Activated T-helper 17 cell treated with anti-CD3 and anti-CD28 coated beads, Interleukin-2, amount 50 U/mL, for 72 hours (primary cell): Measurements from ENCODE around the gene MYH15. TPM values are rescaled to one million over a fixed set of nuclear protein-coding genes. Genes with fewer than 3 reads are reported as not detected.
"Not testable (repeated sequence)": the region's sequence is repeated elsewhere in the genome, so short reads cannot be mapped to it uniquely, and the experiment has no call there.

ENCODE experiments used
- ATAC-seq: fragments of 150-1000 bp; cut with Tn5 transposase; replicated peaks from 2 replicates; pipeline ENCODE4 v1.10.0; 2021; ENCODE audit warnings: mild to moderate bottlenecking, moderate library complexity
- H3K27ac Mint-ChIP-seq: one replicate; pipeline ENCODE4 v1.8.0; 2022; ENCODE audit warnings: mixed read lengths
- H3K27me3 Mint-ChIP-seq: one replicate; pipeline ENCODE4 v1.8.0; 2022; ENCODE audit warnings: mixed read lengths
- H3K36me3 Mint-ChIP-seq: one replicate; pipeline ENCODE4 v1.8.0; 2022; ENCODE audit warnings: low read depth, mild to moderate bottlenecking, mixed read lengths
- H3K4me1 Mint-ChIP-seq: one replicate; pipeline ENCODE4 v1.8.0; 2022; ENCODE audit warnings: mixed read lengths
- H3K4me3 Mint-ChIP-seq: one replicate; pipeline ENCODE4 v1.8.0; 2022; ENCODE audit warnings: mild to moderate bottlenecking, mixed read lengths
- H3K9me3 Mint-ChIP-seq: one replicate; pipeline ENCODE4 v1.8.0; 2022; ENCODE audit warnings: mixed read lengths
- total RNA-seq, 2 donors: library from RNA; stranded (reverse); gene quantifications; one replicate each; pipeline ENCODE4 v1.2.3, GENCODE V29; 2022

Gene MYH15
- total RNA-seq, 2 donors from 2014 or later, result 0.26 to 0.42 TPM

DNA sequence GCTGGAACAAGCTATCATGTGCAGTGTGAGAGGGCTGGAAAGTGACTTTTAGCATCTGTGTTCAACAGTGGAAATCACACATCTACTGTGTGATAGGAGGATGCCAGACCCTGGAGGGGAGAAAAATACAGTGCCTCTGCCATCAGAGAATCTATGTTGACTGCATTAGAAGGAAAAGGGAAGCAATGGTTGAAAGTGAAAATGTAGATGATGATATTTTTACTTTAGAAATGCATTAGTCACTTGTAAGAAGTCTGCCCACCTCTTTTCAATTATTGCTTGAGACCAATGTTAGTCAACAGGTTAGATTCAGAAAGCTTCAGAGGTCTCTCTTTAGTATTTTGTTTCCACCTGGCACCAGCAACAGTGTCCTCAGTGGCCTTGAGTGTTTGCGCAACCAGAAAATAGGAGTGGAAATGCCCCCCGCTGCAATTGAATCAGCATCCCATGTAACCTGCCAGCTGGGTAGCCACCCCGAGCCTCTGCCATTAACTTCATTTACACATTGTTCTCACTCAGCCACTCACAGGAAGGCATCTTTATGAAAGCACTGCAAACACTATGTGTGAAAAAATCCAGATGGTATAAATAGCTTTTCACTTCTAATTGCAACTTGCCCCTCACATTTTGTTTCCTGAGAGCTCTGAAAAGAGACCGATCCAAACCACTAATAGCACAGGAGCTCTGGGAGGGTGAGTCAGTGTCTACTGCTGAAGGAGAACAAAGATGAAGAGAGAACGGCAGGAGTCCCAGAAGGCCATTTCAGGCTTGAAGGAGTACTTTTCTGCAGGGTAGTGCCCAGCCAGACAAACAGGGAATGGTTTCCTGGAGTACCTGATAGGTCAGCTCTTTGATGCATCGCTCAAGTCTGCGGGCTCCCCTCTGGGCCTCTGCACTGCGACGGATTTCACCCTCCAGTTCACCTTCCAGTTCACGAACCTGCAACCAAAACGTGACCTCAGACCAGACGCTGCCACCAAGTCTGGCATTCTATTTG, 122.0 kb downstream of the MYH15 start:
- peak overlapping the region; percentile 20 for H3K4me3 Mint-ChIP-seq
- H3K4me1 Mint-ChIP-seq, result peaks cover 9% of the 10 kb centered on the region
- H3K27ac Mint-ChIP-seq, result peak overlapping the region; percentile 55
- H3K36me3 Mint-ChIP-seq, result no peaks in the 10 kb centered on the region
- peak; percentile 89 for ATAC-seq
- H3K9me3 Mint-ChIP-seq, result no peaks in the 10 kb centered on the region
- peaks cover 10% of the 10 kb centered on the region for H3K27me3 Mint-ChIP-seq

DNA sequence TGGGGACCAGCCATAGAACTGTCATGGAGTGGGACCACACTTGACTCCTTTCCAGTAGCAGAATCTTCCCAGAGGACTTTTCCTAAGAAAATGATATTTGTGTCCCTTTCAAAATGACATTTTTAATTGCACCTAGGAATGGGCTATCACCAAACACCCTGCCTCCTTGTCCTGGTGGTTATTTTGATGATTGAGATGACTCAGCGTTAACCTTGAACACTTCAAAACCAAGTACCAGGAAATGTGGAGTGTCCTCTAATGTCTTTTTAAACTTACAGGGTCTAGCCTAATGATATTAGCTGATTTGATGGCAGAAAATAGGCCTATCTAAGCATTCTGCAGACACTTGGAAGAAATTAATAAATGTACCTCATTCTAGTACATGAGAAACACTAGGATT, 123.3 kb downstream of the MYH15 start:
- Mint-ChIP-seq H3K4me1 (peaks cover 9% of the 10 kb centered on the region), H3K36me3 (no peaks in the 10 kb centered on the region), H3K27me3 (peaks cover 9% of the 10 kb centered on the region), H3K27ac (peak overlapping the region; percentile 29), H3K9me3 (no peaks in the 10 kb centered on the region), H3K4me3 (no peak overlapping the region)
- ATAC-seq, result no peak

DNA sequence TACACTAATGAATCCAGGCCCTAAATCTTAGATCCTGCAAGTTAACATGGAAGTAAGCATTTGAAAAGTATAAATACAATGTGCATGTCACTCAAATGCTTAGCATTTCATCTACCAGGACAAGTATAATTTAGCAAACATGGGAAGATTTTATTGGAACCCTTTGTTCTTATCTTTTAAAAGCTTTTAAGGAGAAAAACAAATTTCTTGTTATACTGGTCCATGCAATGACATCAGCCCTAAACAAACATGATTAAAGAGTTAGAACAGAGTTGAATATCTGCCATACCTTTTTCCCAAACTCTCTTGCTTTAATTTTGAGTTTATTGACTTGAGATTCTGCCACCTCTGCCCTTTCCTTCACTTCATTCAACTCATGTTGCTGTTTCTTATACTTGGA, 127.1 kb downstream of the MYH15 start:
- no peaks in the 10 kb centered on the region for H3K27me3 Mint-ChIP-seq
- H3K4me1 Mint-ChIP-seq, result peaks cover 6% of the 10 kb centered on the region
- H3K36me3 Mint-ChIP-seq, result no peaks in the 10 kb centered on the region
- H3K27ac Mint-ChIP-seq, result no peak overlapping the region
- no peaks in the 10 kb centered on the region for H3K9me3 Mint-ChIP-seq
- H3K4me3 Mint-ChIP-seq, result no peak overlapping the region
- no peak for ATAC-seq

DNA sequence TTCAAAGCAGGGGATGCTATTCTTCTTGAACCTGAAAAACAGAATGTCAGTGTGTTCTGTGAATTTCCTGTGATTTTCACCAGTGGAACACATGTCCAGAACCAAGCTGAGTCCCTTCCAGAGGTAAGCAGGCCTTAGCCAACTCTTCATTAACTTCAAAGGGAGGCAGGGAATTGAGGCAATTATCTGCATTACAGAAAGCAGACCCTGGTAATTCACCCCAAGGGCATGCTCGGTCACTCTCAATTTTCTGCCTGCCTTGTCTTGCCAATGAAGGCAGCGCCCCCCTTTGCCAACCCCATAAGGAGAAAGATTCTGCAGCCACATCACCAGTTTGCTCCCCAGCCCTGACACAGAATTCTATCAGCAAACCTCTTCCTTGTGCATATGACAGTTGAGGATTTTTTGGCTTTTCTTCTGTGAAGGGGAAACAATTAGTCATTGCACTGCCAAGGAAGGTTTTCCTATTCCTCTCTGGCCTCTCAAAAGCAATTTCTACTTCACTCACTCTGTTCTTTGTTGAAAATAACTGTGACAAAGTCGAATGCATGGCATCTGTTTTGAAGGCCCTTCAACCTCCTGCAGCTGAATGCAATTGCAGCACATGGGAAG, 128.8 kb downstream of the MYH15 start:
- Mint-ChIP-seq H3K27ac (no peak overlapping the region), H3K27me3 (no peaks in the 10 kb centered on the region), H3K4me1 (no peaks in the 10 kb centered on the region), H3K9me3 (no peaks in the 10 kb centered on the region), H3K36me3 (no peaks in the 10 kb centered on the region), H3K4me3 (no peak overlapping the region)
- no peak for ATAC-seq

DNA sequence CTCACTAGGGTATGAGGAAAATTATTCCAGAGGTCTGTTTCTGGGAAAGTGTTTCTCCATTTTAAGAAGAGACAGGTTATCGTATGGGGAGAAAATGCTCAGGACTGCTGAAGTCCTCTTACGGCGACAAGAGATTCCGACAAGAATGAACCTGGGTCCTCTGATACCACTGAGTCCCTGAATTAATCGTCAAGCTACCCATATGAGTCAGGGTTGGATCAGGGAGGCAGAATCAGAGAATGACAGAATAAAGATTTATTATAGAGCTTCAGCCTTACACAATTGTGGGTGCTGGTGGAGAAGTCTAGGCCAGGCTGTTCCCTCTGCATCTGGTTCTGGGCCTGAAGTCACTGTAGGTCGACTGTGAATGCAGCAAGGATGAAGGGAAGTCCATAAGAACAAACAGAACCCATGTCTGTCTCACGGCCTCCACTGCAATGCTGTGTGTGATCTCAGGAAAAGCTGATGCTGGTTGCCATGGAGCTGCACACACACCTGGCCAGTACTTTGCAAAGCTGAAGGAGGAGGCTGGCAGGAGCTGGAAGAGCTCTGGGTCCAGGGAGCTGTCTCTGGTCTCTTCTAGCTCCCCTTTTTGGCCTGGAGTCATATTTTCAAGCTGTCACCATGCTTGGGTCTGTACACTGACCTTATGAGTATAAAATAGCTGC, 130.1 kb downstream of the MYH15 start:
- ATAC-seq, result no peak
- no peak overlapping the region for H3K4me3 Mint-ChIP-seq
- no peaks in the 10 kb centered on the region for H3K36me3 Mint-ChIP-seq
- H3K27me3 Mint-ChIP-seq, result no peaks in the 10 kb centered on the region
- H3K9me3 Mint-ChIP-seq, result no peaks in the 10 kb centered on the region
- no peaks in the 10 kb centered on the region for H3K4me1 Mint-ChIP-seq
- no peak overlapping the region for H3K27ac Mint-ChIP-seq

DNA sequence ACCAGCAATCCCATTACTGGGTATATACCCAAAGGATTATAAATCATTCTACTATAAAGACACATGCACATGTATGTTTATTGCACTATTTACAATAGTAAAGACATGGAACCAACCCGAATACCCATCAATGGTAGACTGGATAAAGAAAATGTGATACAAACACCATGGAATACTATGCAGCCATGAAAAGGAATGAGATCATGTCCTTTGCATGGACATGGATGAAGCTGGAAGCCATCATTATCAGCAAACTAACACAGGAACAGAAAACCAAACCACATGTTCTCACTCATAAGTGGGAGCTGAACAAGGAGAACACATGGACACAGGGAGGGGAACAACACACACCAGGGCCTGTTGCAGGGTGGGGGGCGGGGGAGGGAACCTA, 131.4 kb downstream of the MYH15 start:
- not testable (repeated sequence) for H3K4me3 Mint-ChIP-seq, ATAC-seq, H3K9me3 Mint-ChIP-seq, H3K27me3 Mint-ChIP-seq, H3K27ac Mint-ChIP-seq, H3K36me3 Mint-ChIP-seq, H3K4me1 Mint-ChIP-seq

DNA sequence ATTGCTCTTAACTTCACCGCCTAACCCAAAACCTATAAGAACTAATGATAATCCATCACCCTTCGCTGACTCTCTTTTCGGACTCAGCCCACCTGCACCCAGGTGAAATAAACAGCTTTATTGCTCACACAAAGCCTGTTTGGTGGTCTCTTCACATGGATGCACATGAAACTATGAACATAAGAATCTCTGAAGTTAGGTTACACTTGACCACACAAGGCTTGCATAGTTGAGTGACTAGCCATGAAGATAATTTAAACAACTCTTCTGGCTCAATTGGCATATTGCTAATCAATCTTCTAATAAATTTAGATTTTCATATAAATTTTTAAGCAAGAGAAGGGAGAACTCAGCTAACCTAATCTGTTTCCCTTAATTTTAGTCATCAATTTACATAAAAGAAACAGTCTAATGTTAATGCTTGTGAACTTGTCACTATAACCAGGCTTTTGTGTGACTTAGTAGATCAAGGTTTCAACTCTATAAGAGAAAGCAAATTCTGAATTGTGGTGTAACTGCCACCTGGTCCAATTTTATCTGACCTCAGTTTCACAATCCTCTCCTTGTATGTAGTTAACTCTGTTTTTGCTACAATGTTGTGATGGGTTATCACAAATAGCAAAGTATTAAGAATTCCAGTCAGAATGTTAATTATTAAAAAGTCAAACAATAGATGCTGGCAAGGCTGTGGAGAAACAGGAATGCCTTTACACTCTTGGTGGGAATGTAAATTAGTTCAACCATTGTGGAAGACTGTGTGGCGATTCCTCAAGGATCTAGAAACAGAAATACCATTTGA, 132.0 kb downstream of the MYH15 start:
- ATAC-seq, result no peak
- H3K4me1 Mint-ChIP-seq, result no peaks in the 10 kb centered on the region
- H3K36me3 Mint-ChIP-seq, result no peaks in the 10 kb centered on the region
- H3K27ac Mint-ChIP-seq, result no peak overlapping the region
- H3K4me3 Mint-ChIP-seq, result no peak overlapping the region
- no peaks in the 10 kb centered on the region for H3K9me3 Mint-ChIP-seq
- no peaks in the 10 kb centered on the region for H3K27me3 Mint-ChIP-seq

DNA sequence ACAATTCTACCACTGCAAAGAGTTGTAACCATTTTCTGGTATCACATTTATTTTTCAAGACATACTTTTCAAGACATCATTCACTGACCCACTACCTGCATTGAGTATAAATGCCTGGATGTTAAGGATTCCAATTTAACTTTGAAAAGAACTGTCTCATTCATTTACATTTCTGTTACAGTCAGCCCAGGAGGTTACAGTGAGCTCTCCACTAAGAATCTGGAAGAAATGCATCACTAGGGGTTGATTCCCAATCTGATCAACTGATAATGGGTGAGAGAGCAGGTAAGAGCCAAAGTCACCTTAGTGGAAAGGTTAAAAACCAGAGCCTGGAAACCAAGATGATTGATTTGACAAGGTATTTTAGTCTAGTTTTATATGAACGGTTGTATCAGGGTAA, 133.0 kb downstream of the MYH15 start:
- no peaks in the 10 kb centered on the region for H3K36me3 Mint-ChIP-seq
- H3K9me3 Mint-ChIP-seq, result no peaks in the 10 kb centered on the region
- H3K27ac Mint-ChIP-seq, result no peak overlapping the region
- H3K4me3 Mint-ChIP-seq, result no peak overlapping the region
- no peak for ATAC-seq
- H3K4me1 Mint-ChIP-seq, result no peaks in the 10 kb centered on the region
- H3K27me3 Mint-ChIP-seq, result no peaks in the 10 kb centered on the region

DNA sequence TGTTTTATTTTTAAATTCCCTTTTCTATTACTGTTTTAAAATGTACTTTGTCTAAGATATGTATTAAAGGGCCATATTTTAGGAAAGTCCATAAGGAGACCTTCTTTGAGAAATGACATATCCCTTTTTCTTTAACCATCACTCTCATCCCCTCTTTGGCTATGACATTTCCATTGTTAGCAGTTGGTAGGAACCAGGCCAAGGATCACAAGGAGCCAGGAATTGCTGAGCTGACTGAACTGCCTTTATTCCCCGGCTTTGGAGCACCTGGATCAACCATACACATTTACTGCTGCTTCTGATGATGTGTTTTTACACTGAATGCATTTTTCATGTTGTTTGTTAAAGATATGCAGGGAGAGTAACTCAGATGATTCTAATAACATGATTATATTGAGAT, 134.4 kb downstream of the MYH15 start:
- Mint-ChIP-seq H3K4me3 (no peak overlapping the region), H3K36me3 (no peaks in the 10 kb centered on the region), H3K4me1 (no peaks in the 10 kb centered on the region), H3K27me3 (no peaks in the 10 kb centered on the region), H3K27ac (no peak overlapping the region), H3K9me3 (no peaks in the 10 kb centered on the region)
- no peak for ATAC-seq

DNA sequence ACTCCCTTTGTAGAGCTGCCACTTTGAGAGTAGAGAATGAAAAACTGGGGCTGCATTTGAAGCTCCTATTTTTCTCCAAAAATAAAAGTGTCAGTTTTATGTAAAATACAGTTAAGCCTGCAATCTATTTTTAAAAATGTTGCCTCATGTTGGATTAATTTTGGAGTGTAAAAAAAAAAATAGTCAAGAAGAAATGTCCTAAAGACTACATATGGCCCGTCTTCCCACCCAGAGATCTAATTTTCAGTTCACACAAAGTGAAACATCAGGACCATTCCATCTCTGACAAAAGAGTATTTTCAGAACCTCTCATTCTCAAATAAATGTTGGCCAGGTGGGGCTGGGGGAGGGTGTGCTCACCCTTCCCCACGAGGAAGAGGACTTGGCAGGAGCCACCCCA, 151.4 kb downstream of the MYH15 start:
- H3K4me3 Mint-ChIP-seq, result no peak overlapping the region
- no peaks in the 10 kb centered on the region for H3K27me3 Mint-ChIP-seq
- H3K27ac Mint-ChIP-seq, result no peak overlapping the region

DNA sequence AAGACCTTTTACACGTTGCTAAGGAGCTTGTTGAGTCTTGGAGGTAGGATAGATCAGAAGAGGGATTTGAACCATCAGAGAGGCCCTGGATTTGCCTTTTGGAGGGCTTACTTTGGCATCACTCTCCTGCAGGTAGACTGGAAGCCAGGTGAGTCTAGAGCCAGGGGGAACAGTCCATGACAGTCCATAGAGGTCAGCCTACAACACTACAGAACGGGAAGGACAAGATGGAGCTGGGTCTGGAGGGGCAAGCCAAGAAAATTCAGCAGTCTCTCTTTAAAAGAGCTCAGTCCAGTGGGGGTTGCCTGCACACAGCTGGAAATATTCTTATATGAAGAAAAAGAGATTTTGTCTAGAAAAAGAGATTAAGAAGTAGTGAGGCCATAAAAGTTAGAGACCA, 153.4 kb downstream of the MYH15 start:
- H3K4me1 Mint-ChIP-seq, result no peaks in the 10 kb centered on the region
- H3K4me3 Mint-ChIP-seq, result no peak overlapping the region
- H3K27me3 Mint-ChIP-seq, result no peaks in the 10 kb centered on the region
- ATAC-seq, result no peak
- no peaks in the 10 kb centered on the region for H3K36me3 Mint-ChIP-seq
- no peak overlapping the region for H3K27ac Mint-ChIP-seq
- peaks cover 3% of the 10 kb centered on the region for H3K9me3 Mint-ChIP-seq

More for the DNA sequence above, 151.4 kb downstream of the MYH15 start:
- H3K9me3 Mint-ChIP-seq, result peaks cover 3% of the 10 kb centered on the region
- no peaks in the 10 kb centered on the region for H3K4me1 Mint-ChIP-seq
- H3K36me3 Mint-ChIP-seq, result no peaks in the 10 kb centered on the region
- no peak for ATAC-seq

DNA sequence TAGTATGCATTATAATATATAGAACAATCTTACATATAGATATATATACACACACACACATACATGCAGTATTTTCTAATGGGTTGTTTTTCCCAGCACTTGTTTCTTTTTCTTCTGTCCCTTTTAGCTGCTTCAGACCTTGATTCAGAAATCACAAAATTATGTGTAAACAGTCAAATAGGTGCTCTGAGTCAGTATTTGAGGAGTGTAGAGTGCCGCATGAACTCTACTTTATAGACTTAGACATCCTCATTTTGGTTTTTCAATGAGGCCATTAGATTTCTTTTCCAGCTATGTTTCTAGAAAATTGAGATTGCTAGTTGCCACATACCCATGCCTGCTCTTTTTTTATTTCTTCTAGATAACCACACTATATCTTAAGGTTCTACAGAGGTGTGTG, 155.8 kb downstream of the MYH15 start:
- Mint-ChIP-seq H3K27me3 (no peaks in the 10 kb centered on the region), H3K4me1 (no peaks in the 10 kb centered on the region)

DNA sequence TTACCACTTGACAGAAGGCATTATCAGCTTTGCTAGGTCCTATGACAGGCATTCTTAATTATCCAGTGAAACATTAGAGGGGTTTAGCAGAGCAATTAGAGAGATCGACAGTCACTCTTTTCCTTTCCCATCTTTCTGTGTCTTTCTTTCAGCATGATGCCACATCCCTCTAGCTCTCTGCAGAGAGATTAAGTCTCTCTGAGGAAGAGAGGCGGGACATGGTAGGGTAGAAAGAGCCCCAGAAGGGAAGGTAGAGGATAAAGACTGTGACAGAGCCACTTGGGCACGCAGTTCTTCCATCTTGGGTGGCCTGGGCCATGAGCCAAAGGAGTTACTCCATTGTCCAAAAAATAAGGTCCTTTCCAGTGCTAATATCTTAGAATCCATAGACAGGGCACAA, 158.2 kb downstream of the MYH15 start:
- Mint-ChIP-seq H3K9me3 (peaks cover 3% of the 10 kb centered on the region), H3K27ac (no peak overlapping the region), H3K4me3 (no peak overlapping the region), H3K27me3 (peaks cover 8% of the 10 kb centered on the region), H3K36me3 (no peaks in the 10 kb centered on the region), H3K4me1 (no peaks in the 10 kb centered on the region)
- no peak for ATAC-seq

More for the DNA sequence above, 155.8 kb downstream of the MYH15 start:
- H3K9me3 Mint-ChIP-seq, result peaks cover 3% of the 10 kb centered on the region
- no peak overlapping the region for H3K27ac Mint-ChIP-seq
- no peak overlapping the region for H3K4me3 Mint-ChIP-seq
- no peaks in the 10 kb centered on the region for H3K36me3 Mint-ChIP-seq
- ATAC-seq, result no peak
